Tibial nerve (tissue), 4 donors: ENCODE measurements around the gene GALNS.

ENCODE experiments used
- EP300 ChIP-seq, 2 donors: sonication (generic); formaldehyde crosslinking; IDR thresholded peaks; one replicate each; pipeline ENCODE4 v1.6.1; 2017; ENCODE audit warnings: antibody characterized with exemption in 2 of 2, mild to moderate bottlenecking in 1 of 2
- POLR2A ChIP-seq, 2 donors: fragments of 450-650 bp; IDR thresholded peaks; one replicate each; pipeline ENCODE4 v1.6.1; 2017; ENCODE audit warnings: antibody characterized with exemption in 2 of 2, mild to moderate bottlenecking in 2 of 2, moderate library complexity in 2 of 2
- TF ChIP-seq, protein P1 (sequence below), 5 experiments: fragments of 200-600 bp in 3 of 5; fragments of 450-650 bp in 2 of 5; sonication (generic) in 3 of 5; IDR thresholded peaks; one replicate each; pipeline ENCODE4 v1.5.1; 2016 to 2019; ENCODE audit warnings: antibody characterized with exemption in 5 of 5, mild to moderate bottlenecking in 3 of 5, moderate library complexity in 2 of 5

DNA sequence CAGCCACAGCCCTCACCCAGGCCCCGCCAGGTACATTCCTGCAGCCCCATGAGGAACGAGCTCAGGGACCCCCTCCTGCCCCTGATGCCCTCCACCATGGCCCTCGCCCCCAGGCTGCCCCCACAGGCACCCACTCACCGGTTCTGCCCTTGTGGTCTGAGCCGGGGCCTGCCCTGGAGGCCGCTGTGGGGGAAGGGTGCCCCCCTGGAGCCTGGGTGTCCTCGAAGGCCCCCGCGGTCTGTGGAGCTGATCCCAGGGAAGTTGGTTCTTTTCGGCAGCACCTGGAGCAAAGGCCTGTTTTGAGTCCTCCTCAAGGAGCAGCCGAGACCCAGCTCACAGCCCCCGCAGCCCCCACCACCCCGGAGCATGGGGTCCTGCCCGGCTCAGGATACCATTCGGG lies 7.4 kb upstream of the GALNS start:
- TF ChIP-seq, protein P1, sequence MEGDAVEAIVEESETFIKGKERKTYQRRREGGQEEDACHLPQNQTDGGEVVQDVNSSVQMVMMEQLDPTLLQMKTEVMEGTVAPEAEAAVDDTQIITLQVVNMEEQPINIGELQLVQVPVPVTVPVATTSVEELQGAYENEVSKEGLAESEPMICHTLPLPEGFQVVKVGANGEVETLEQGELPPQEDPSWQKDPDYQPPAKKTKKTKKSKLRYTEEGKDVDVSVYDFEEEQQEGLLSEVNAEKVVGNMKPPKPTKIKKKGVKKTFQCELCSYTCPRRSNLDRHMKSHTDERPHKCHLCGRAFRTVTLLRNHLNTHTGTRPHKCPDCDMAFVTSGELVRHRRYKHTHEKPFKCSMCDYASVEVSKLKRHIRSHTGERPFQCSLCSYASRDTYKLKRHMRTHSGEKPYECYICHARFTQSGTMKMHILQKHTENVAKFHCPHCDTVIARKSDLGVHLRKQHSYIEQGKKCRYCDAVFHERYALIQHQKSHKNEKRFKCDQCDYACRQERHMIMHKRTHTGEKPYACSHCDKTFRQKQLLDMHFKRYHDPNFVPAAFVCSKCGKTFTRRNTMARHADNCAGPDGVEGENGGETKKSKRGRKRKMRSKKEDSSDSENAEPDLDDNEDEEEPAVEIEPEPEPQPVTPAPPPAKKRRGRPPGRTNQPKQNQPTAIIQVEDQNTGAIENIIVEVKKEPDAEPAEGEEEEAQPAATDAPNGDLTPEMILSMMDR (IDR thresholded peaks at IDR 0.05), result no peak
- TF ChIP-seq POLR2A (IDR thresholded peaks at IDR 0.05) (no peak), EP300 (IDR thresholded peaks at IDR 0.05) (no peak)
